ENCODE measurements around the gene TBC1D22B.
A peak's percentile ranks its signal among the peaks of the same experiment; 100 is the strongest.

- TF ChIP-seq CTCF (IDR thresholded peaks at IDR 0.05; ENCODE audit: low read depth, low read length): peak; percentile 64
- no peak for TF ChIP-seq POLR2A (IDR thresholded peaks at IDR 0.05; ENCODE audit: extremely low read depth, insufficient read length)
- no peak for TF ChIP-seq MAX (IDR thresholded peaks at IDR 0.05; ENCODE audit: low read depth, low read length)
Measured at GRCh38 chr6:37381579-37381978, 124.0 kb downstream of the TBC1D22B start.
